Renal cortical epithelial cell (primary cell): ENCODE measurements around the gene ECD. TPM values are rescaled to one million over a fixed set of nuclear protein-coding genes. Genes with fewer than 3 reads are reported as not detected.

ENCODE experiments used
- DNase-seq: peaks from one replicate; pipeline ENCODE4 v3.0.0-alpha.2; 2011; ENCODE audit warnings: low read depth
- total RNA-seq: library from RNA; depleted of rRNA; stranded (reverse); fragments of >200 nt; gene quantifications from 2 replicates; pipeline ENCODE4 v1.2.3, GENCODE V29; 2014

The ECD gene
- total RNA-seq, 1 donor from 2014 or later, result 32.1 TPM

DNA sequence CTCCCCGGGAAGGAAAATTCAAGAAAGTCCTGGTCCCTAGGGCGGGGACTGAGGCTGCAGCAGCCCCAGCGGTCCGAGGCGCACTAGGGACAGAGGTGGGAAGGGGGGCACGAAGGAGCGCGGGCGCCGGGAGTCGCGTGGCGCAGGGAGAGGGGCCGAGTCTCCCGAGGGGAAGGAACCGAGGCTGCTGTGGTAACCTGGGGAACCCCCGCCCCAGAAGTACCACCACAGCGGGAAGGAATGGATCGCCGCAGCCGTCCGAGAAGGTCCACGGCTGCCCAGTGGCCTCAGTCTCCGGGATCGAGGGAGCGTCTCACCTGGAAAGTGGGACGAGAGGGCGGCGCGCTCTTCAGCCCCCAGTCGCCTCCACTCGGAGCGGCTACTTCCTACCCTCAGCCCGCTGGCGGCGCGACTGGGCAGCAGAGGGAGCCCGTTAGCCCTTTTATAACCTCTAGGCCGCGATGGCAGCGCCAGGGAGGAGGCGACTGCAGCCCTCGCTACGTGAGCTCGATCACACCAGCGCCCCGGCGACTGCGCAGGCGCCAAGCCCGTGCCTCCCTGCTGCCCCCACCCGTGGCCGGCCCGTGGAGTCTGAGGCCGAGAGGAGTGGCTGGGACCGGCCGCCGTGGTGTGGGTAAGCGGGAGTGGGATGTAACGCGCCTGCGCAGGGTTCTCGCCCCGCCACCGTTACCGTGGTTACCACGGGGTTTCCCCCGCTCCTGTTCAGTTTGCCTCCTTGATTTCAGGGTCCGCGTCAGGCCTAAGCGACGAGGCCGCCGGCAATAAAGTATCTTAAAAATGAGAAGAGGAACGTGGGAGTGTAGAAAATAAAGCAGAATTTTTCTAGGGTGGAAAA is 71.1 kb downstream of the ECD start, which contains the start of gene P4HA1:
Gene P4HA1 (minus strand): TSS at position 418 of the 856 bp plus-strand sequence. CDS start 21,983 bp downstream, outside the sequence.
- peak; percentile 88 for DNase-seq

DNA sequence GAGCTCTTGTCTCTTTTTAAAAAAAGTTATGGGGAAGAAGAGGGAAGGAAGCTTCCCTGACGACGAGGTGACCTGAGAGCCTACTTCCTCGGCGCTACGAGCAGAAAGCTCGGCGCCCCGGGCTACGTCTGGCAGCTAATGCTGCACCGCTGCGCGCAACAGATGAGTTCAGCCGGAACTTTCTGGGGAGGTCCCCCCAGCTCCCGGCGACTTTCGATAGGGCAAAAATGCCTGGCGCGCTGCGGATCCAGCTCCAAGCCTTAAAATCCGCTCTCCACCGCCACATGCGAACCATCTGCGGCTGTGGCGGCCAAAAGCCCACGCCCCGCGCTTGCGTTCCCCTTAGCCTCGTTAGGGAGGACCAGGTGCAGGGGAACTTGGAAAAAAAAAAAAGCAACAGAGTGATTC is 71.8 kb downstream of the ECD start:
- no peak for DNase-seq

DNA sequence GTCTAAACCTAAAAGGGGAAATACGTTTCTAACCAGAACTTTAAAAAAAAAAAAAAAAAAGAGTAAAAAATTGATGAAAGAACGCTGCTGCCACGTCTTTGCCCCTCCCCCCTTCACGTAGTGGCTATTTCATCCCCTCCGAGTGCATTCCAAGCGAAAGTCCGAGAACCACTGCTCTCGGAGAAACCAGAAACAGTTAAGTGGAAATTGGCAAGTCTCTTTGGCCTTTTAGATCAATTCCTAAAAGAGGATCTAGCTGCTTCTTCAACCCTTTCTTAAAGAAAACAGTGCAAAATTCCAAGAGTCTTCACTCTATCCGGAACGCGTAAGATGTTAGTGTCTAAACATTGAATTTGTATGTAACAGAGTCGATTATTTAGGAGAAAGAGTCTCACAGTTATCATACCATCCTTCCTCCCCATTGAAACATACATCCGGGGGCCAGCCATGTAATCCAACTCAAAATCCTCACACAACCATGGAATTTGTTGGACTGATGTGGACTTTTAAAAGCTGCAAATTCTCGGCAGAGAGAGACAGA is 72.3 kb downstream of the ECD start:
- DNase-seq, result peak; percentile 50

GRCh38 chr10:73094986-73095480 is 72.8 kb downstream of the ECD start:
- no peak for DNase-seq

- DNase-seq, result no peak
Measured at GRCh38 chr10:73093922-73094850, 73.6 kb downstream of the ECD start.

- no peak for DNase-seq
Measured at GRCh38 chr10:73092830-73093229, 75.0 kb downstream of the ECD start.

GRCh38 chr10:73088304-73088703 is 79.5 kb downstream of the ECD start:
- no peak for DNase-seq

DNA sequence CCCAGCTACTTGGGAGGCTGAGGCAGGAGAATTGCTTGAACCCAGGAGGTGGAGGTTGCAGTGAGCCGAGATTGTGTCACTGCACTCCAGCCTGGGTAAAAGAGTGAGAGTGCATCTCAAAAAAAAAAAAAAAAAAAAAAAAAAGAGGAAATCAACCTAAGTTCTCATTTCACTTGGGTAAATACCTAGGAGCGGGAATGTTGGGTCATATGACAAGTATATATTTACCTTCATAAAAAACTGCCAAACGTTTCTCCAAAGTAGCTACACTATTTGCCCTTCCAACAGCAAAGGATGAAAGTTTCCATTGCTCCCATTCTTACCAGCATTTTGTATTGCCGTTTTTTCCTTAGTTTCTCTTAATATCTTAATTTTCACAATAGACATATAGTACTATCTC is 81.0 kb downstream of the ECD start:
- DNase-seq, result no peak

DNA sequence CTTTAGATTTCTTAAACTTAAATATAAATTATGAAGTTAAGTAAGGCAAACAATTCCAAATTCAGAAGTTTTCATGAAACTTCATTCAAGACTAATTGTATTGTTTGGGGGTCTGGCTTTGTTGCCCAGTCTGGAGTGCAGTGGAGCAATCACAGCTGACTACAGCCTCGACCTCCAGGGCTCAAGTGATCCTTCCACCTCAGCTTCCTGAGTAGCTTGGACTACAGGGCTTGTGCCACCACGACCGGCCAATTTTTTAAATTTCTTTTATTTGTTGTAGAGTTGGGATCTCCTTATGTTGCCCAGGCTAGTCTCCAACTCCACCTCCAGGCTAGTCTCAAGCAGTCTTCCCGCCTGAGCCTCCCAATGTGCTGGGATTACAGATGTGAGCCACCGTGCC is 83.6 kb downstream of the ECD start:
- no peak for DNase-seq

Other genes starting within 250 kb of the ECD start
- 0.05 TPM in 1 of 2 replicates, not detected in the other for gene PLA2G12B, start 213.2 kb downstream of the ECD start, total RNA-seq
- gene P4HA1, start 71.1 kb downstream of the ECD start, total RNA-seq, result 184 and 302 TPM in 2 replicates
- gene NUDT13, start 57.6 kb downstream of the ECD start, total RNA-seq, result 1.2 and 1.7 TPM in 2 replicates
- 18.9 and 31.2 TPM in 2 replicates for gene FAM149B1, start 111 bp upstream of the ECD start, total RNA-seq
- gene DNAJC9, start 79.2 kb upstream of the ECD start, total RNA-seq, result 21.2 and 40.8 TPM in 2 replicates
- gene MRPS16, start 84.6 kb upstream of the ECD start, total RNA-seq, result 53.4 and 106 TPM in 2 replicates
- 0.52 and 3.7 TPM in 2 replicates for gene CFAP70, start 190.9 kb upstream of the ECD start, total RNA-seq
- gene ANXA7, start 246.1 kb upstream of the ECD start, total RNA-seq, result 153 and 222 TPM in 2 replicates